ENCODE measurements around the gene GRIN3B.

GRIN3B gene

GRCh38 chr19:953445-954271 lies 46.6 kb upstream of the GRIN3B start:
- no peak for TF ChIP-seq CTCF (IDR thresholded peaks at IDR 0.05; ENCODE audit: low read depth, low read length, poor library complexity, severe bottlenecking)
- no peaks in the 10 kb centered on the region for H3F3A ChIP-seq (ENCODE audit: control insufficient read depth, insufficient read depth)
- no peaks in the 10 kb centered on the region for H3K36me3 ChIP-seq (ENCODE audit: control insufficient read depth, low read length)
- no peaks in the 10 kb centered on the region for H3K9me3 ChIP-seq (ENCODE audit: control insufficient read depth, insufficient read depth, low read length)
- H3K27ac ChIP-seq (ENCODE audit: low read depth, low read length): no peak overlapping the region
- H3K4me3 ChIP-seq (ENCODE audit: low read length): peak overlapping the region; percentile 20
- no peaks in the 10 kb centered on the region for H3K79me2 ChIP-seq (ENCODE audit: control insufficient read depth, low read length)
- no peaks in the 10 kb centered on the region; the same call in 1 of the 2 replicates for H4K20me1 ChIP-seq (ENCODE audit: control insufficient read depth, insufficient read depth, low read depth, low read length)
- H3K9me2 ChIP-seq (replicated peaks; ENCODE audit: control insufficient read depth, low read length): no peaks in the 10 kb centered on the region
- H3K4me2 ChIP-seq (ENCODE audit: low read length): peak overlapping the region; percentile 59
- peaks cover 58% of the 10 kb centered on the region for H3K27me3 ChIP-seq (ENCODE audit: control insufficient read depth, low read length)
- peaks cover 37% of the 10 kb centered on the region for H3K4me1 ChIP-seq (ENCODE audit: control insufficient read depth, low read length)

- Histone ChIP-seq H3K27me3 (ENCODE audit: control insufficient read depth, low read length) (peaks cover 53% of the 10 kb centered on the region), H3K27ac (ENCODE audit: low read depth, low read length) (no peak overlapping the region), H3K4me3 (ENCODE audit: low read length) (no peak overlapping the region), H4K20me1 (ENCODE audit: control insufficient read depth, insufficient read depth, low read depth, low read length) (no peaks in the 10 kb centered on the region; the same call in 1 of the 2 replicates), H3K4me2 (ENCODE audit: low read length) (no peak overlapping the region), H3K36me3 (ENCODE audit: control insufficient read depth, low read length) (no peaks in the 10 kb centered on the region), H3F3A (ENCODE audit: control insufficient read depth, insufficient read depth) (no peaks in the 10 kb centered on the region), H3K79me2 (ENCODE audit: control insufficient read depth, low read length) (no peaks in the 10 kb centered on the region), H3K9me3 (ENCODE audit: control insufficient read depth, insufficient read depth, low read length) (no peaks in the 10 kb centered on the region), H3K4me1 (ENCODE audit: control insufficient read depth, low read length) (peaks cover 31% of the 10 kb centered on the region), H3K9me2 (replicated peaks; ENCODE audit: control insufficient read depth, low read length) (no peaks in the 10 kb centered on the region)
- no peak for TF ChIP-seq EZH2phosphoT487 (IDR thresholded peaks at IDR 0.05; ENCODE audit: borderline replicate concordance, low read length)
- TF ChIP-seq CTCF (IDR thresholded peaks at IDR 0.05; ENCODE audit: low read depth, low read length, poor library complexity, severe bottlenecking): no peak
These were observed 45.9 kb upstream of the GRIN3B start for GRCh38 chr19:954272-954671.

- Histone ChIP-seq H3F3A (ENCODE audit: control insufficient read depth, insufficient read depth) (no peaks in the 10 kb centered on the region), H3K79me2 (ENCODE audit: control insufficient read depth, low read length) (no peaks in the 10 kb centered on the region), H3K9me3 (ENCODE audit: control insufficient read depth, insufficient read depth, low read length) (no peaks in the 10 kb centered on the region), H3K4me2 (ENCODE audit: low read length) (no peak overlapping the region), H3K4me1 (ENCODE audit: control insufficient read depth, low read length) (peaks cover 25% of the 10 kb centered on the region), H3K4me3 (ENCODE audit: low read length) (no peak overlapping the region), H3K27me3 (ENCODE audit: control insufficient read depth, low read length) (peaks cover 47% of the 10 kb centered on the region), H4K20me1 (ENCODE audit: control insufficient read depth, insufficient read depth, low read depth, low read length) (no peaks in the 10 kb centered on the region; the same call in 1 of the 2 replicates), H3K27ac (ENCODE audit: low read depth, low read length) (no peak overlapping the region), H3K9me2 (replicated peaks; ENCODE audit: control insufficient read depth, low read length) (no peaks in the 10 kb centered on the region), H3K36me3 (ENCODE audit: control insufficient read depth, low read length) (no peaks in the 10 kb centered on the region)
- TF ChIP-seq EZH2phosphoT487 (IDR thresholded peaks at IDR 0.05; ENCODE audit: borderline replicate concordance, low read length): no peak
- TF ChIP-seq CTCF (IDR thresholded peaks at IDR 0.05; ENCODE audit: low read depth, low read length, poor library complexity, severe bottlenecking): no peak
These were observed 45.3 kb upstream of the GRIN3B start for GRCh38 chr19:954672-955494.

Data from DOHH2 (cell line).